Neural cell (in vitro differentiated cells): ENCODE measurements around the gene ELP4. TPM values are rescaled to one million over a fixed set of nuclear protein-coding genes. Genes with fewer than 3 reads are reported as not detected.

Experiments
- H2AFZ ChIP-seq: fragments of 200-600, 300-800 bp; sonication (generic), shearing (Covaris generic); 2 replicates; pipeline ENCODE4 v1.6.0; 2014; ENCODE audit warnings: low read depth, mild to moderate bottlenecking, antibody characterized with exemption, low read length, moderate library complexity
- H3F3A ChIP-seq: fragments of 200-600 bp; shearing (Covaris generic); 2 replicates; pipeline ENCODE4 v1.6.1; 2016; ENCODE audit warnings: mild to moderate bottlenecking, moderate library complexity, mixed read lengths, antibody characterized with exemption, low read length; ENCODE audit not compliant: insufficient read depth, poor library complexity, severe bottlenecking
- H3K27ac ChIP-seq: fragments of 200-600, 300-800 bp; sonication (generic), shearing (Covaris generic); 2 replicates; pipeline ENCODE4 v1.5.1; 2014; ENCODE audit warnings: mild to moderate bottlenecking, low read length, moderate library complexity
- H3K27me3 ChIP-seq: fragments of 300-800, 200-600 bp; sonication (generic), shearing (Covaris generic); 2 replicates; pipeline ENCODE4 v1.6.0; 2014; ENCODE audit warnings: mild to moderate bottlenecking, low read depth, low read length, moderate library complexity; ENCODE audit not compliant: insufficient read depth
- H3K36me3 ChIP-seq: fragments of 300-800, 200-600 bp; sonication (generic), shearing (Covaris generic); 2 replicates; pipeline ENCODE4 v1.5.1; 2014; ENCODE audit warnings: mild to moderate bottlenecking, antibody characterized with exemption, low read length, moderate library complexity; ENCODE audit not compliant: insufficient read depth
- H3K4me2 ChIP-seq: fragments of 300-800, 200-600 bp; sonication (generic), shearing (Covaris generic); 2 replicates; pipeline ENCODE4 v1.6.0; 2014; ENCODE audit warnings: mild to moderate bottlenecking, low read length
- H3K4me3 ChIP-seq: fragments of 300-800, 200-600 bp; sonication (generic), shearing (Covaris generic); 2 replicates; pipeline ENCODE4 v1.5.1; 2014; ENCODE audit warnings: mild to moderate bottlenecking, low read length, moderate library complexity
- H3K79me2 ChIP-seq: fragments of 200-600 bp; shearing (Covaris generic); replicated peaks from 2 replicates; pipeline ENCODE4 v1.6.0; 2014; ENCODE audit warnings: mild to moderate bottlenecking, low read length, moderate library complexity; ENCODE audit not compliant: insufficient read depth
- H3K9ac ChIP-seq: fragments of 300-800, 200-600 bp; sonication (generic), shearing (Covaris generic); 2 replicates; pipeline ENCODE4 v1.6.1; 2016; ENCODE audit warnings: mild to moderate bottlenecking, low read length, mixed read lengths
- H3K9me2 ChIP-seq: fragments of 200-600 bp; shearing (Covaris generic); 2 replicates; pipeline ENCODE4 v1.6.1; 2016; ENCODE audit warnings: mild to moderate bottlenecking, low read length, mixed read lengths; ENCODE audit not compliant: insufficient read depth
- H3K9me3 ChIP-seq: fragments of 200-600, 300-800 bp; sonication (generic), shearing (Covaris generic); 2 replicates; pipeline ENCODE4 v1.6.1; 2016; ENCODE audit warnings: mild to moderate bottlenecking, mixed run types, low read length, moderate library complexity, mixed read lengths
- H4K20me1 ChIP-seq: fragments of 200-600 bp; shearing (Covaris generic); 2 replicates; pipeline ENCODE4 v1.6.1; 2016; ENCODE audit warnings: mild to moderate bottlenecking, mixed run types; ENCODE audit not compliant: insufficient read depth
- EP300 ChIP-seq: fragments of 450-650 bp; conservative IDR thresholded peaks from 2 replicates; pipeline ENCODE4 v1.6.1; 2014; ENCODE audit warnings: antibody characterized with exemption, mild to moderate bottlenecking, moderate library complexity; ENCODE audit not compliant: poor library complexity, severe bottlenecking
- EZH2 ChIP-seq: fragments of 200-600, 300-800 bp; shearing (Covaris generic), sonication (generic); IDR thresholded peaks from 2 replicates; pipeline ENCODE4 v1.6.1; 2014; ENCODE audit warnings: antibody characterized with exemption, low read length, borderline replicate concordance, mild to moderate bottlenecking; ENCODE audit not compliant: insufficient read depth, poor library complexity, severe bottlenecking
- MXI1 ChIP-seq: fragments of 450-650 bp; conservative IDR thresholded peaks from 2 replicates; pipeline ENCODE4 v1.6.1; 2014; ENCODE audit warnings: antibody characterized with exemption, mild to moderate bottlenecking; ENCODE audit not compliant: poor library complexity, severe bottlenecking
- POLR2AphosphoS5 ChIP-seq: IDR thresholded peaks from 2 replicates; pipeline ENCODE4 v1.6.1; 2012
- RAD21 ChIP-seq: fragments of 450-650 bp; conservative IDR thresholded peaks from 2 replicates; pipeline ENCODE4 v1.6.1; 2014; ENCODE audit warnings: antibody characterized with exemption, mild to moderate bottlenecking, moderate library complexity
- REST ChIP-seq: IDR thresholded peaks from 2 replicates; pipeline ENCODE4 v1.6.1; 2012; ENCODE audit warnings: borderline replicate concordance
- SMC3 ChIP-seq: fragments of 450-650 bp; conservative IDR thresholded peaks from 2 replicates; pipeline ENCODE4 v1.6.1; 2014; ENCODE audit warnings: antibody characterized with exemption, mild to moderate bottlenecking, moderate library complexity; ENCODE audit not compliant: poor library complexity
- TAF1 ChIP-seq: IDR thresholded peaks from 2 replicates; pipeline ENCODE4 v1.6.1; 2012; ENCODE audit warnings: low read depth
- polyA plus RNA-seq: library from polyadenylated mRNA; depleted of rRNA; stranded (reverse); fragments of >200 nt; gene quantifications from 2 replicates; pipeline ENCODE4 v1.2.3, GENCODE V29; 2014
- TF ChIP-seq, protein P1 (sequence below): fragments of 450-650 bp; IDR thresholded peaks from 2 replicates; pipeline ENCODE4 v1.5.1; 2014; ENCODE audit warnings: antibody characterized with exemption, mild to moderate bottlenecking, moderate library complexity; ENCODE audit not compliant: poor library complexity, severe bottlenecking

The ELP4 gene
- polyA plus RNA-seq, 1 donor from 2014 or later, result 30.4 TPM

GRCh38 chr11:31598454-31598853 lies 88.9 kb downstream of the ELP4 start:
- no peaks in the 10 kb centered on the region for H4K20me1 ChIP-seq
- TF ChIP-seq, protein P1, sequence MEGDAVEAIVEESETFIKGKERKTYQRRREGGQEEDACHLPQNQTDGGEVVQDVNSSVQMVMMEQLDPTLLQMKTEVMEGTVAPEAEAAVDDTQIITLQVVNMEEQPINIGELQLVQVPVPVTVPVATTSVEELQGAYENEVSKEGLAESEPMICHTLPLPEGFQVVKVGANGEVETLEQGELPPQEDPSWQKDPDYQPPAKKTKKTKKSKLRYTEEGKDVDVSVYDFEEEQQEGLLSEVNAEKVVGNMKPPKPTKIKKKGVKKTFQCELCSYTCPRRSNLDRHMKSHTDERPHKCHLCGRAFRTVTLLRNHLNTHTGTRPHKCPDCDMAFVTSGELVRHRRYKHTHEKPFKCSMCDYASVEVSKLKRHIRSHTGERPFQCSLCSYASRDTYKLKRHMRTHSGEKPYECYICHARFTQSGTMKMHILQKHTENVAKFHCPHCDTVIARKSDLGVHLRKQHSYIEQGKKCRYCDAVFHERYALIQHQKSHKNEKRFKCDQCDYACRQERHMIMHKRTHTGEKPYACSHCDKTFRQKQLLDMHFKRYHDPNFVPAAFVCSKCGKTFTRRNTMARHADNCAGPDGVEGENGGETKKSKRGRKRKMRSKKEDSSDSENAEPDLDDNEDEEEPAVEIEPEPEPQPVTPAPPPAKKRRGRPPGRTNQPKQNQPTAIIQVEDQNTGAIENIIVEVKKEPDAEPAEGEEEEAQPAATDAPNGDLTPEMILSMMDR, result no peak
- TF ChIP-seq REST, result no peak
- TF ChIP-seq POLR2AphosphoS5, result no peak
- no peak for TF ChIP-seq EP300
- no peak for TF ChIP-seq EZH2
- no peak for TF ChIP-seq SMC3
- no peak for TF ChIP-seq TAF1
- TF ChIP-seq RAD21, result no peak
- TF ChIP-seq MXI1, result no peak
- H3K36me3 ChIP-seq, result no peaks in the 10 kb centered on the region
- H3F3A ChIP-seq, result no peaks in the 10 kb centered on the region
- no peak overlapping the region for H3K27ac ChIP-seq
- H3K4me2 ChIP-seq, result no peak overlapping the region
- no peaks in the 10 kb centered on the region for H3K9me2 ChIP-seq
- no peaks in the 10 kb centered on the region for H3K9me3 ChIP-seq
- H3K4me3 ChIP-seq, result no peak overlapping the region
- H3K79me2 ChIP-seq, result no peaks in the 10 kb centered on the region
- H3K9ac ChIP-seq, result no peak overlapping the region
- no peak overlapping the region for H2AFZ ChIP-seq
- H3K27me3 ChIP-seq, result no peaks in the 10 kb centered on the region

- Histone ChIP-seq H3K27me3 (no peaks in the 10 kb centered on the region), H3K4me3 (no peak overlapping the region), H3K36me3 (no peaks in the 10 kb centered on the region), H3K4me2 (no peak overlapping the region), H3K79me2 (no peaks in the 10 kb centered on the region), H3K9me2 (no peaks in the 10 kb centered on the region), H3K27ac (no peak overlapping the region), H3F3A (no peaks in the 10 kb centered on the region), H4K20me1 (no peaks in the 10 kb centered on the region), H3K9ac (no peak overlapping the region), H3K9me3 (no peaks in the 10 kb centered on the region), H2AFZ (no peak overlapping the region)
- TF ChIP-seq MXI1, result no peak
Observed at GRCh38 chr11:31601635-31602282, 92.2 kb downstream of the ELP4 start.
